ENCODE results near the gene TPSAB1. TPM values are rescaled to one million over a fixed set of nuclear protein-coding genes. Genes with fewer than 3 reads are reported as not detected.

Gene TPSAB1
- total RNA-seq, 1 experiment from 2014 or later: not detected

GRCh38 chr16:1279945-1280589 is 39.6 kb downstream of the TPSAB1 start:
- Mint-ChIP-seq H3K27me3 (ENCODE audit: insufficient read depth, unreplicated experiment) (no peaks in the 10 kb centered on the region), H3K4me1 (ENCODE audit: low read depth, unreplicated experiment) (no peaks in the 10 kb centered on the region), H3K27ac (ENCODE audit: unreplicated experiment) (no peak overlapping the region), H3K4me3 (ENCODE audit: unreplicated experiment) (no peak overlapping the region), H3K36me3 (ENCODE audit: insufficient read depth, unreplicated experiment) (peaks cover 5% of the 10 kb centered on the region), H3K9me3 (ENCODE audit: unreplicated experiment) (peaks cover 4% of the 10 kb centered on the region)
- H3K27me3 ChIP-seq (replicated peaks; ENCODE audit: control insufficient read depth, insufficient read depth, low read length): no peaks in the 10 kb centered on the region
- H3K36me3 ChIP-seq (ENCODE audit: control insufficient read depth, insufficient read depth, low read length): no peaks in the 10 kb centered on the region
- no peaks in the 10 kb centered on the region for H3K9me3 ChIP-seq
- no peaks in the 10 kb centered on the region for H3K4me1 ChIP-seq
- TF ChIP-seq CTCF (IDR thresholded peaks at IDR 0.05; ENCODE audit: insufficient read depth in 1 of 2, low read depth in 1 of 2, low read length in 1 of 2, severe bottlenecking in 1 of 2, unreplicated experiment in 1 of 2): no peak
- POLR2A ChIA-PET: no interaction called here
- DNase-seq: no peak
- no peak overlapping the region for H3K4me3 ChIP-seq (ENCODE audit: low read depth, low read length)
- intact Hi-C loops (cut with micrococcal nuclease; ENCODE audit: unreplicated experiment): no loop called here
- CTCF ChIA-PET: no interaction called here
- no TSS peak for BruUV-seq (replicated peaks)

DNA sequence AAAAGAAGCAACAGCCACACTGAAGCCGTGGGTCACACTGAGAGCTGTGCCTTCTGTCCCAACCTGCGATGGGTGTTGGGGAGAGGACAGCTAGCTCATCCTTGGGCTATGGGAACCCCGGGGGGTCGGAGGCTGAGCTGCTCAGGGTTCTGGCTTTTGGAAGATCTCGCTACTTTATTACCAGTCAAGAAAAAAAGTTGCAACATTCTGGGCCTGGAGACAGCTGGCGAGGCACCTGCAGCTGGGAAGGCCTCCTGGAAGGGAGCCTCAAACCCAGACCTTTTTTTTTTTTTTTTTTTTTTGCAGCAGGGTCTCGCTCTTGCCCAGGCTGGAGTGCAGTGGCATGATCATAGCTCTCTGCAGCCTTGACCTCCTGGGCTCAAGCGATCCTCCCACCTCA is 40.3 kb downstream of the TPSAB1 start:
- no peak for TF ChIP-seq CTCF (IDR thresholded peaks at IDR 0.05; ENCODE audit: insufficient read depth in 1 of 2, low read depth in 1 of 2, low read length in 1 of 2, severe bottlenecking in 1 of 2, unreplicated experiment in 1 of 2)
- intact Hi-C loops (cut with micrococcal nuclease; ENCODE audit: unreplicated experiment): no loop called here
- no peak overlapping the region for H3K4me3 ChIP-seq (ENCODE audit: low read depth, low read length)
- no peaks in the 10 kb centered on the region for H3K9me3 ChIP-seq
- POLR2A ChIA-PET: no interaction called here
- no peaks in the 10 kb centered on the region for H3K4me1 ChIP-seq
- no TSS peak for BruUV-seq (replicated peaks)
- Mint-ChIP-seq H3K4me1 (ENCODE audit: low read depth, unreplicated experiment) (no peaks in the 10 kb centered on the region), H3K36me3 (ENCODE audit: insufficient read depth, unreplicated experiment) (peaks cover 5% of the 10 kb centered on the region), H3K27ac (ENCODE audit: unreplicated experiment) (no peak overlapping the region), H3K9me3 (ENCODE audit: unreplicated experiment) (no peaks in the 10 kb centered on the region), H3K27me3 (ENCODE audit: insufficient read depth, unreplicated experiment) (no peaks in the 10 kb centered on the region), H3K4me3 (ENCODE audit: unreplicated experiment) (no peak overlapping the region)
- no peak for DNase-seq
- H3K36me3 ChIP-seq (ENCODE audit: control insufficient read depth, insufficient read depth, low read length): no peaks in the 10 kb centered on the region
- CTCF ChIA-PET: no interaction called here
- H3K27me3 ChIP-seq (replicated peaks; ENCODE audit: control insufficient read depth, insufficient read depth, low read length): no peaks in the 10 kb centered on the region

DNA sequence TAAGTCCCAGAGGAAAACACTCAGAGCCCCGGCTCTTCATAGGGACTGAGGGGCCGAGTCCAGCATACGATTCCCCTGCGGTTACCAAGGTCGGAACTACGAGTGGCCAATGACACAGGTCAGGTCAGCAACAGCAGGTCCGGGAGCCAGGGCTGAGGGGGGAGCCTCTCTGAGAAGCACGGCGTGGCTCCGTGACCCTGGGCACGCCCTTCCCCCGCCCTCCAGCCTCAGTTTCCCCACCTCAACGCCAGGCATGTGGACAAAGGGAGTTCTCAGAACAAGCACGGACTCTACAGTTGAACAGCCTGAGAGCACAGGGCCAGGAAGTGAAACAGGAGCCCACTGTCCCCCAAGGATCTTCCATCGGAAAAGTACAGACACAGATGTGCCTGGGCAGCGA is 41.0 kb downstream of the TPSAB1 start:
- Mint-ChIP-seq H3K4me1 (ENCODE audit: low read depth, unreplicated experiment) (no peaks in the 10 kb centered on the region), H3K27ac (ENCODE audit: unreplicated experiment) (no peak overlapping the region), H3K9me3 (ENCODE audit: unreplicated experiment) (no peaks in the 10 kb centered on the region), H3K27me3 (ENCODE audit: insufficient read depth, unreplicated experiment) (no peaks in the 10 kb centered on the region), H3K4me3 (ENCODE audit: unreplicated experiment) (no peak overlapping the region), H3K36me3 (ENCODE audit: insufficient read depth, unreplicated experiment) (peaks cover 5% of the 10 kb centered on the region)
- Histone ChIP-seq H3K4me1 (no peaks in the 10 kb centered on the region), H3K27me3 (replicated peaks; ENCODE audit: control insufficient read depth, insufficient read depth, low read length) (no peaks in the 10 kb centered on the region), H3K9me3 (no peaks in the 10 kb centered on the region), H3K36me3 (ENCODE audit: control insufficient read depth, insufficient read depth, low read length) (no peaks in the 10 kb centered on the region), H3K4me3 (ENCODE audit: low read depth, low read length) (no peak overlapping the region)
- POLR2A ChIA-PET: no interaction called here
- CTCF ChIA-PET: no interaction called here
- intact Hi-C loops (cut with micrococcal nuclease; ENCODE audit: unreplicated experiment): no loop called here
- no peak for TF ChIP-seq CTCF (IDR thresholded peaks at IDR 0.05; ENCODE audit: insufficient read depth in 1 of 2, low read depth in 1 of 2, low read length in 1 of 2, severe bottlenecking in 1 of 2, unreplicated experiment in 1 of 2)
- DNase-seq: no peak
- no TSS peak for BruUV-seq (replicated peaks)

All from Caco-2 (cell line).